ENCODE measurements around the gene AGL. TPM values are rescaled to one million over a fixed set of nuclear protein-coding genes. Genes with fewer than 3 reads are reported as not detected.
"Not testable (repeated sequence)": the region's sequence is repeated elsewhere in the genome, so short reads cannot be mapped to it uniquely, and the experiment has no call there.

AGL gene
- total and polyA plus RNA-seq, 11 donors: 18.1 to 70.4 (median 49.8) TPM

DNA sequence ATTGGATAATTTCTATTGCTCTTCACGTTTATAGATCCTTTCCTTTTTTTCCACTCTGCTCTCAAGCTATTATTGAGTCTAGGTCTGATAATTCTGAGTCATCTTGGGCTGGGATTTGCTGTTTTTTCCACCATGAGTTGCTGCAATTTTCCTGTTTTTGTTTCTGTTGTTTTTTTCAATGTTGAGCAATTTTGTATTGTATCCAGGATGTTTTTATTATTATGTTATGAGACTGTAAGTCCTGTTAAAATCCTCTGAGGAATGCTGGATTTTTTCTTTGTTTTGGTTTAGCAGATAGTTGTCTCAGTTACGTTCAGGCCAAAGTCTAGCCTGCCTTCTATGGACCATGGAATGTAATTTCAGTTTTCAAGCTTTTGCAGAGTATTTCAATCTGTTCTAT is 106.6 kb downstream of the AGL start:
- Histone ChIP-seq H3K4me1 (no peaks in the 10 kb centered on the region), H3K27me3 (no peaks in the 10 kb centered on the region), H3K9me3 (peaks cover 0 to 9% (median 0%) of the 10 kb centered on the region in 12 donors), H3K36me3 (no peaks in the 10 kb centered on the region), H3K27ac (no peak overlapping the region), H3K4me3 (no peak overlapping the region)
- 39 to 48% (median 43%) methylated on average over 2 of the region's 2 CpGs for WGBS, 4 donors
- DNase-seq (no peak), ATAC-seq (peak in 1 of 4 donors; percentile 34)
- intact Hi-C loops (cut with DNase I): loop anchor here in 1 of 10 donors (1.0 kb wide), 1 partner anchor 15 kb away; no protein-coding TSS in a partner anchor
- no peak for TF ChIP-seq POLR2A (IDR thresholded peaks at IDR 0.05)
- TF ChIP-seq, protein P1, sequence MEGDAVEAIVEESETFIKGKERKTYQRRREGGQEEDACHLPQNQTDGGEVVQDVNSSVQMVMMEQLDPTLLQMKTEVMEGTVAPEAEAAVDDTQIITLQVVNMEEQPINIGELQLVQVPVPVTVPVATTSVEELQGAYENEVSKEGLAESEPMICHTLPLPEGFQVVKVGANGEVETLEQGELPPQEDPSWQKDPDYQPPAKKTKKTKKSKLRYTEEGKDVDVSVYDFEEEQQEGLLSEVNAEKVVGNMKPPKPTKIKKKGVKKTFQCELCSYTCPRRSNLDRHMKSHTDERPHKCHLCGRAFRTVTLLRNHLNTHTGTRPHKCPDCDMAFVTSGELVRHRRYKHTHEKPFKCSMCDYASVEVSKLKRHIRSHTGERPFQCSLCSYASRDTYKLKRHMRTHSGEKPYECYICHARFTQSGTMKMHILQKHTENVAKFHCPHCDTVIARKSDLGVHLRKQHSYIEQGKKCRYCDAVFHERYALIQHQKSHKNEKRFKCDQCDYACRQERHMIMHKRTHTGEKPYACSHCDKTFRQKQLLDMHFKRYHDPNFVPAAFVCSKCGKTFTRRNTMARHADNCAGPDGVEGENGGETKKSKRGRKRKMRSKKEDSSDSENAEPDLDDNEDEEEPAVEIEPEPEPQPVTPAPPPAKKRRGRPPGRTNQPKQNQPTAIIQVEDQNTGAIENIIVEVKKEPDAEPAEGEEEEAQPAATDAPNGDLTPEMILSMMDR (IDR thresholded peaks at IDR 0.05): no peak

DNA sequence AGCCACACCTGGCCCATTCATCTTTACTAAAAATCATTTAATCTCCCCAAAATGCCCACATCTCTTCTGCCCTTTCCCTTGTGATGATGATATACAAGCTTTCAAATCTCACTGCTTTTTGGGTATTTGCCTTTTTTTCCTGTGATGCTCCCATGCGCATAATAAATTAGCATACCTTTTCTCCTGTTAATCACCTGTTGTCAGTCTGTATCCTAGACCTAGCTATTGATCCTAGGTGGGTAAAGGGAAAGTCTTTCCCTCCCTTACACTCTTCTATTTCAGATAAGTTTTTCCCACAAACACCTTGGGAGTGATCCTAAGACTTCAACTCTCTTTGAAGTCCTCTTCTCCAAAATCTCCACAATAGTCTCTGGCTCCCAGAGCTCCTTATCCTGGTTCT is 107.7 kb downstream of the AGL start:
- H3K4me1 ChIP-seq: no peaks in the 10 kb centered on the region
- ATAC-seq (no peak), DNase-seq (no peak)
- H3K4me3 ChIP-seq: no peak overlapping the region
- no peaks in the 10 kb centered on the region for H3K36me3 ChIP-seq
- intact Hi-C loops (cut with DNase I): loop anchor here in 1 of 10 donors (1.0 kb wide), 1 partner anchor 17 kb away; no protein-coding TSS in a partner anchor
- H3K27me3 ChIP-seq: no peaks in the 10 kb centered on the region
- H3K9me3 ChIP-seq: peaks cover 0 to 9% (median 0%) of the 10 kb centered on the region in 12 donors
- no peak overlapping the region for H3K27ac ChIP-seq
- 93 to 100% (median 95%) methylated on average over 1 of the region's 1 CpG for WGBS, 4 donors
- no peak for TF ChIP-seq POLR2A (IDR thresholded peaks at IDR 0.05)
- TF ChIP-seq, protein P1 (IDR thresholded peaks at IDR 0.05): no peak

DNA sequence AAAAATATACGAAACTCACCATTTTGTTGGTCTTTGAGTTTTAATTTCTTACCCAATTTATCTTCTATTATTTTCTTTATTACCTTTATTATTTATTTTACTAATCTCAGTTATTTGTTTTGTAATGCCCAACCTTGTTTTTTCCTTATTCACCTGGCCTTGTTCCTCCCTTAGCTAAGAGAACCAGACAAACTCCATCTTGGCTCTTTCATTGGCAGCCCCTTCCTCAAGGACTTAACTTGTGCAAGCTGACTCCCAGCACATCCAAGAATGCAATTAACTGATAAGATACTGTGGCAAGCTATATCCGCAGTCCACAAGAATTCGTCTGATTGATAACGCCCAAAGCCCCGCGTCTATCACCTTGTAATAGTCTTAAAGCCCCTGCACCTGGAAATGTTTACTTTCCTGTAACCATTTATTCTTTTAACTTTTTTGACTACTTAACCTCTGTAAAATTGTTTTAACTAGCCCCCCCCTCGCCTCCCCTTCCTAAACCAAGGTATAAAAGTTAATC is 109.1 kb downstream of the AGL start:
- H3K36me3 ChIP-seq; ATAC-seq; H3K4me3 ChIP-seq; H3K27me3 ChIP-seq; intact Hi-C loops (cut with DNase I); H3K27ac ChIP-seq; H3K4me1 ChIP-seq; DNase-seq; H3K9me3 ChIP-seq: not testable (repeated sequence)
- 36 to 42% (median 38%) methylated on average over 7 of the region's 7 CpGs for WGBS, 4 donors

DNA sequence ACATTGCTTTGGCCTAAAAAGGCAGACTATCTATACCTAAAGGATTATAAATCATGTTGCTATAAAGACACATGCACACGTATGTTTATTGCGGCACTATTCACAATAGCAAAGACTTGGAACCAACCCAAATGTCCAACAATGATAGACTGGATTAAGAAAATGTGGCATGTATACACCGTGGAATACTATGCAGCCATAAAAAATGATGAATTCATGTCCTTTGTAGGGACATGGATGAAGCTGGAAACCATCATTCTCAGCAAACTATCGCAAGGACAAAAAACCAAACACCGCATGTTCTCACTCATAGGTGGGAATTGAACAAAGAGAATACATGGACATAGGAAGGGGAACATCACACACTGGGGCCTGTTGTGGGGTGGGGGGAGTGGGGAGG is 110.1 kb downstream of the AGL start:
- not testable (repeated sequence) for DNase-seq, H3K4me1 ChIP-seq, ATAC-seq, H3K27ac ChIP-seq, H3K4me3 ChIP-seq, H3K9me3 ChIP-seq, H3K27me3 ChIP-seq, H3K36me3 ChIP-seq
- WGBS, 4 donors: 94 to 99% (median 96%) methylated on average over 4 to 5 of the region's 5 CpGs
- intact Hi-C loops (cut with DNase I): loop anchor here in 1 of 10 donors (10.0 kb wide), 1 partner anchor 175 kb away; the partner anchor contains the start of genes SASS6 and TRMT13

DNA sequence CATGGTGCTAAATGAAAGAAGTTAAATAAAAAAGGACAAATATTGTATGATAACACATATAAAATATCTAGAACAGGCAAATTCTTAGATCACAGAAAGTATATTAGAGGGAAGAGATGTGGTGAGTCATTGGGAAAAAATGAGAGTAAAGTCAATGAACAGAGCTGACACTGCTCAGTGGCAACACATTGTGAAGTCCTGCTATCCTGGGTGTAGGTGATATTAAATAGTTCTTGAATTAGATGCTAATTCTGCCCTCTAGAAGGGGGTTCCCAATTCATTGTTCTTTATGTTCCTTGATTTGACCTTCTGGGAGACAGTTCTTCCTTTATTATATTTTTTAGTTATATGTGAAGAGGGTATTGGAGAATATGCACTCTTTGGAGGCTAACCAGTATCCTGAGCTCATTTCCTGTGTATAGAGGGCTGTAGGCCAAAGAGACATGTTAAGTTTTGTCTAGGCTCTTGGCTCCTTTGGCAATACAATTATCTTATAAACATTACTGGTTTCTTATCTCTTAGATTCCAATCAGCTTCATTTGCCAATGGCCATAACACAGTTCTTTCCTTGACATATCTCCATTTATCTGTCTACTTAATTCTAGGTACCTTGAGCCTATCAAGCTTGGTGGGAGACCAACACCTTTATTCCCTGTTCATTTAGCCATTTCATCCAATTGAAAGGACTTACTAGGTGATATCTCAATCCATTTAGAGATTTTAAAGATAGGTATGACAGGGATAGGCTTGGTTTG is 113.1 kb downstream of the AGL start:
- Histone ChIP-seq H3K27ac (no peak overlapping the region), H3K27me3 (no peaks in the 10 kb centered on the region), H3K4me3 (no peak overlapping the region), H3K36me3 (no peaks in the 10 kb centered on the region), H3K9me3 (no peaks in the 10 kb centered on the region), H3K4me1 (no peaks in the 10 kb centered on the region)
- TF ChIP-seq, protein P1 (IDR thresholded peaks at IDR 0.05): no peak
- TF ChIP-seq POLR2A (IDR thresholded peaks at IDR 0.05): no peak
- intact Hi-C loops (cut with DNase I): loop anchor here in 1 of 10 donors (10.0 kb wide), 1 partner anchor 172 kb away; the partner anchor contains the start of genes SASS6 and TRMT13
- no peak for DNase-seq
- ATAC-seq: no peak
